ENCODE data around the gene MAGI2. TPM values are rescaled to one million over a fixed set of nuclear protein-coding genes. Genes with fewer than 3 reads are reported as not detected.
A peak's percentile ranks its signal among the peaks of the same experiment; 100 is the strongest.

MAGI2 gene
- total and polyA plus RNA-seq, 2 donors from 2014 or later = 4.4 to 9.0 TPM

DNA sequence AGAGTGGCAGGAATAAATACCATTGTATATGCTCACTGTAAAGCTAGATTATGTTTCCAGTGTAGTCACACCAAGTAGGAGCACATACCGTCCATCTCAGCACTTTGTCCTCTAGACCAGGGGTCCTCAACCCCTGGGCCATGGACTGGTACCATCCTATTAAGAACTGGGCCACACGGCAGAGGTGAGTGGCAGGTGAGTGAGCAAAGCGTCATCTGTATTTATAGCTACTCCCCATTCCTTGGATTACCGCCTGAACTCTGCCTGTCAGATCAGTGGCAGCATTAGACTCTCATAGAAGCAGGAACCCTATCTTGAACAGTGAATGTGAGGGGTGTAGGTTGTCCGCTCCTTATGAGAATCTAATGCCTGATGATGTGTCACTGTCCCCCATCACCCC is 735.3 kb downstream of the MAGI2 start:
- Histone ChIP-seq H3K9ac (ENCODE audit: low read length in 3 of 3) (no peak overlapping the region), H3K9me3 (ENCODE audit: control insufficient read depth in 2 of 3, insufficient read depth in 1 of 3, low read length in 3 of 3) (no peaks in the 10 kb centered on the region), H3K27me3 (ENCODE audit: control insufficient read depth, insufficient read depth, low read length) (no peaks in the 10 kb centered on the region), H3K27ac (ENCODE audit: low read depth in 2 of 2, low read length in 2 of 2) (no peak overlapping the region), H3K36me3 (ENCODE audit: control insufficient read depth in 2 of 3, insufficient read depth in 3 of 3, low read length in 3 of 3) (no peaks in the 10 kb centered on the region), H3K4me3 (ENCODE audit: low read length in 3 of 3) (no peak overlapping the region), H3K4me1 (ENCODE audit: control insufficient read depth in 2 of 3, insufficient read depth in 2 of 3, low read depth in 1 of 3, low read length in 3 of 3) (no peaks in the 10 kb centered on the region)
- intact Hi-C loops (cut with DNase I) = no loop called here
- TF ChIP-seq, protein P1, sequence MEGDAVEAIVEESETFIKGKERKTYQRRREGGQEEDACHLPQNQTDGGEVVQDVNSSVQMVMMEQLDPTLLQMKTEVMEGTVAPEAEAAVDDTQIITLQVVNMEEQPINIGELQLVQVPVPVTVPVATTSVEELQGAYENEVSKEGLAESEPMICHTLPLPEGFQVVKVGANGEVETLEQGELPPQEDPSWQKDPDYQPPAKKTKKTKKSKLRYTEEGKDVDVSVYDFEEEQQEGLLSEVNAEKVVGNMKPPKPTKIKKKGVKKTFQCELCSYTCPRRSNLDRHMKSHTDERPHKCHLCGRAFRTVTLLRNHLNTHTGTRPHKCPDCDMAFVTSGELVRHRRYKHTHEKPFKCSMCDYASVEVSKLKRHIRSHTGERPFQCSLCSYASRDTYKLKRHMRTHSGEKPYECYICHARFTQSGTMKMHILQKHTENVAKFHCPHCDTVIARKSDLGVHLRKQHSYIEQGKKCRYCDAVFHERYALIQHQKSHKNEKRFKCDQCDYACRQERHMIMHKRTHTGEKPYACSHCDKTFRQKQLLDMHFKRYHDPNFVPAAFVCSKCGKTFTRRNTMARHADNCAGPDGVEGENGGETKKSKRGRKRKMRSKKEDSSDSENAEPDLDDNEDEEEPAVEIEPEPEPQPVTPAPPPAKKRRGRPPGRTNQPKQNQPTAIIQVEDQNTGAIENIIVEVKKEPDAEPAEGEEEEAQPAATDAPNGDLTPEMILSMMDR (IDR thresholded peaks at IDR 0.05; ENCODE audit: borderline replicate concordance, extremely low read depth, insufficient read depth) = no peak
- DNase-seq (no peak), FAIRE-seq (no peak)

DNA sequence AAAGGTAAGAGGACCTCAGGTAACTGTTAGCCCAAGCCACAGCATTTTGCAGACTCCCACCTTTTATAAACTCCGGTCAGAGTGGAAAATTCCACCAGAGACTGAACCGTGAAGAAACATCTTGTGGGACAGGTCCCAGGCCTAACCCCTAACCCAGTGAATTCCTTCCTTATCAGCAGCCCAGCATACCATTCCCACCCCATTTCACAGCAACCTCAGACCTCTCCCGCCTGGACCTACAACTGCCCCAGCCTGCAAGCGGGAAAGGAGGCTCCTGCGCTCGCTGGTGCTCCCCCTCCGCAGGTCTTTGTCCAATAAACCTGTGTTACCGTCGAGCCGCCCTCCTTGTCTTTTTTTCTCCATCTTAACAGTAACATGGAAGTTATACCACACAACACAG is 736.6 kb downstream of the MAGI2 start:
- TF ChIP-seq, protein P1 (IDR thresholded peaks at IDR 0.05; ENCODE audit: borderline replicate concordance, extremely low read depth, insufficient read depth) = no peak
- H3K4me1 ChIP-seq (ENCODE audit: control insufficient read depth in 2 of 3, insufficient read depth in 2 of 3, low read depth in 1 of 3, low read length in 3 of 3) = no peaks in the 10 kb centered on the region
- DNase-seq (peak in 3 of 5 donors; percentile 19 to 33 (median 20)), FAIRE-seq (no peak)
- H3K36me3 ChIP-seq (ENCODE audit: control insufficient read depth in 2 of 3, insufficient read depth in 3 of 3, low read length in 3 of 3) = no peaks in the 10 kb centered on the region
- no peak overlapping the region for H3K27ac ChIP-seq (ENCODE audit: low read depth in 2 of 2, low read length in 2 of 2)
- no peaks in the 10 kb centered on the region for H3K9me3 ChIP-seq (ENCODE audit: control insufficient read depth in 2 of 3, insufficient read depth in 1 of 3, low read length in 3 of 3)
- H3K4me3 ChIP-seq (ENCODE audit: low read length in 3 of 3) = no peak overlapping the region
- intact Hi-C loops (cut with DNase I) = no loop called here
- no peak overlapping the region for H3K9ac ChIP-seq (ENCODE audit: low read length in 3 of 3)
- no peaks in the 10 kb centered on the region for H3K27me3 ChIP-seq (ENCODE audit: control insufficient read depth, insufficient read depth, low read length)

DNA sequence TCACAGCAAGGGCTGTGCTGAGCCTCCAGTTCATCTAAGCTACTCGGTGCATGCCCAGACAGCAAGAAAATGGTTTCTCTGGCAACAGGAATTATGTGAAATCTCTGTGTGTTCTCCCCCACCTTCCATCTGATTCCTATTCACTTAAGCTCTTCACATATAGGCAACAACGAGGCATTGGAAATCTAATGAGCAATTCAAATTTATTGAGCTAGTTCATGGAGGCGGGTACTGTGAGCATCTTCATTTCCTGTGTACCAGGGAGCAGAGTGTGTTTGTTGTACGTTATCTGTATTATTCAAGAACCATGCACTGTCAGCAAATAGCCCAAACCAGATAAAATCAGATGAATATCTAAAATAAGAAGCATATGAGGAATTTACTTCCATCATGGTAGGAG is 739.1 kb downstream of the MAGI2 start:
- FAIRE-seq = no peak
- no peaks in the 10 kb centered on the region for H3K4me1 ChIP-seq (ENCODE audit: control insufficient read depth in 2 of 3, insufficient read depth in 2 of 3, low read depth in 1 of 3, low read length in 3 of 3)
- no peaks in the 10 kb centered on the region for H3K36me3 ChIP-seq (ENCODE audit: control insufficient read depth in 2 of 3, insufficient read depth in 3 of 3, low read length in 3 of 3)
- intact Hi-C loops (cut with DNase I) = no loop called here
- H3K9me3 ChIP-seq (ENCODE audit: control insufficient read depth in 2 of 3, insufficient read depth in 1 of 3, low read length in 3 of 3) = no peaks in the 10 kb centered on the region
- DNase-seq = no peak
- no peak overlapping the region for H3K27ac ChIP-seq (ENCODE audit: low read depth in 2 of 2, low read length in 2 of 2)
- no peaks in the 10 kb centered on the region for H3K27me3 ChIP-seq (ENCODE audit: control insufficient read depth, insufficient read depth, low read length)
- TF ChIP-seq, protein P1 (IDR thresholded peaks at IDR 0.05; ENCODE audit: borderline replicate concordance, extremely low read depth, insufficient read depth) = no peak
- no peak overlapping the region for H3K9ac ChIP-seq (ENCODE audit: low read length in 3 of 3)
- no peak overlapping the region for H3K4me3 ChIP-seq (ENCODE audit: low read length in 3 of 3)

DNA sequence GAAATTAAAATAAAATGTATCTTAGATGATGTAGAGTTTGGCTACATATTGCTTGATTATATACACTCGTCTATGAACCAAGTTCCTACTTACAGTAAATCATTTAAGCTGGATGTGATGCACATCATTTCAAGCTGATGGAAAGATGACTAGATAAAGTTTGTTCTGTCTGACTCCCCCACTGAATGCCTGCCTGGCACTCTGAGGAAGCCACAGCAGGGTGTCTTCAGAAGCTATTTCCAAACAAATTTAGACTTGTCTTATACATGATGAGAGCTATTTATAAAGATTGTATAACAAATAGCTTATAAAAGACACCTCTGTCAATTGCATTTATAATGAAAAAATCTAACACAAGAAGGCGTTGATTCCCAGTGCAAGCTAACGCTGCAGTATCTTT is 741.4 kb downstream of the MAGI2 start:
- Histone ChIP-seq H3K4me3 (ENCODE audit: low read length in 3 of 3) (no peak overlapping the region), H3K36me3 (ENCODE audit: control insufficient read depth in 2 of 3, insufficient read depth in 3 of 3, low read length in 3 of 3) (no peaks in the 10 kb centered on the region), H3K9ac (ENCODE audit: low read length in 3 of 3) (no peak overlapping the region), H3K9me3 (ENCODE audit: control insufficient read depth in 2 of 3, insufficient read depth in 1 of 3, low read length in 3 of 3) (no peaks in the 10 kb centered on the region), H3K27me3 (ENCODE audit: control insufficient read depth, insufficient read depth, low read length) (no peaks in the 10 kb centered on the region), H3K4me1 (ENCODE audit: control insufficient read depth in 2 of 3, insufficient read depth in 2 of 3, low read depth in 1 of 3, low read length in 3 of 3) (no peaks in the 10 kb centered on the region), H3K27ac (ENCODE audit: low read depth in 2 of 2, low read length in 2 of 2) (no peak overlapping the region)
- intact Hi-C loops (cut with DNase I) = no loop called here
- DNase-seq = no peak
- TF ChIP-seq, protein P1 (IDR thresholded peaks at IDR 0.05; ENCODE audit: borderline replicate concordance, extremely low read depth, insufficient read depth) = no peak
- no peak for FAIRE-seq
